ENCODE results near the gene PIK3R2.

- TF ChIP-seq RAD21 (IDR thresholded peaks at IDR 0.05; ENCODE audit: low read length): peak; percentile 66
- peak; percentile 65 for TF ChIP-seq CTCF (conservative IDR thresholded peaks at IDR 0.05; ENCODE audit: low read depth, low read length)
- no peak for TF ChIP-seq POLR2A (IDR thresholded peaks at IDR 0.05; ENCODE audit: low read depth, low read length)
- no peak for TF ChIP-seq MAZ (IDR thresholded peaks at IDR 0.05; ENCODE audit: borderline replicate concordance, low read depth, low read length)
- peak; percentile 70 for TF ChIP-seq SMC3 (IDR thresholded peaks at IDR 0.05; ENCODE audit: low read depth, low read length)
- no peak for TF ChIP-seq ELK1 (IDR thresholded peaks at IDR 0.05; ENCODE audit: borderline replicate concordance, low read depth, low read length)
- TF ChIP-seq MXI1 (IDR thresholded peaks at IDR 0.05; ENCODE audit: borderline replicate concordance, low read depth, low read length): no peak
- no peak for TF ChIP-seq RCOR1 (IDR thresholded peaks at IDR 0.05; ENCODE audit: insufficient replicate concordance, low read length)
- no peak for TF ChIP-seq CHD1 (IDR thresholded peaks at IDR 0.05; ENCODE audit: low read depth, low read length)
- no peak for TF ChIP-seq BHLHE40 (IDR thresholded peaks at IDR 0.05; ENCODE audit: low read depth, low read length)
These were observed 15.1 kb downstream of the PIK3R2 start for GRCh38 chr19:18167975-18168645.
